ENCODE data around the gene PP2D1. TPM values are rescaled to one million over a fixed set of nuclear protein-coding genes. Genes with fewer than 3 reads are reported as not detected.

The PP2D1 gene
- polyA plus RNA-seq, 1 of the 3 experiments (the other 2 are of a cell fraction): not detected

- Histone ChIP-seq H2AFZ (ENCODE audit: low read depth) (no peak overlapping the region), H4K20me1 (ENCODE audit: insufficient read depth) (no peaks in the 10 kb centered on the region), H3K4me1 (ENCODE audit: control insufficient read depth in 1 of 2, insufficient read depth in 2 of 2, low read depth in 1 of 2, low read length in 1 of 2) (peaks cover 0 to 9% of the 10 kb centered on the region in 2 experiments; a peak in 2 of 4 replicates), H3F3A (replicated peaks; ENCODE audit: insufficient read depth) (no peaks in the 10 kb centered on the region), H3K9me2 (no peaks in the 10 kb centered on the region), H3K9ac (no peak overlapping the region), H3K4me2 (no peak overlapping the region), H3K27ac (ENCODE audit: low read depth in 2 of 2, low read length in 1 of 2) (peak overlapping the region in 1 of 2 experiments; percentile 13; a peak in 1 of 4 replicates), H3K27me3 (ENCODE audit: insufficient read depth) (no peaks in the 10 kb centered on the region), H3K9me3 (no peaks in the 10 kb centered on the region), H3K4me3 (ENCODE audit: low read depth in 2 of 2, low read length in 1 of 2) (no peak overlapping the region), H3K36me3 (replicated peaks in 1 of 2; ENCODE audit: control insufficient read depth in 1 of 2, insufficient read depth in 2 of 2, low read length in 1 of 2) (no peaks in the 10 kb centered on the region), H3K79me2 (ENCODE audit: insufficient read depth) (no peaks in the 10 kb centered on the region)
- DNase-seq: peak; percentile 52
- POLR2A ChIA-PET: interaction anchor here (0.6 kb wide), 1 partner anchor 155 kb away, joined by 3 read pairs; no protein-coding TSS in a partner anchor
- CTCF ChIA-PET: interaction anchor here (1.0 to 2.2 kb wide), 3 partner anchors 12 to 40 kb away, joined by 3 to 4 read pairs (median 3); partner anchors contain the start of gene KAT2B
- WGBS (ENCODE audit: low lambda C conversion rate): 61% methylated on average over 2 of the region's 2 CpGs
- TF ChIP-seq FOSL2 (IDR thresholded peaks at IDR 0.05; ENCODE audit: borderline replicate concordance, low read depth) (no peak), SMC3 (IDR thresholded peaks at IDR 0.05; ENCODE audit: low read depth, low read length) (no peak), TCF12 (IDR thresholded peaks at IDR 0.05) (no peak), RAD21 (IDR thresholded peaks at IDR 0.05; ENCODE audit: low read length) (peak; percentile 28; the same call in 1 of the 2 replicates), FOXJ3 (CRISPR knock-in tag; IDR thresholded peaks at IDR 0.05) (no peak), ELF1 (IDR thresholded peaks at IDR 0.05) (no peak), GATA2 (CRISPR knock-in tag; IDR thresholded peaks at IDR 0.05) (peak; percentile 79), REST (IDR thresholded peaks at IDR 0.05; ENCODE audit: low read depth, low read length) (no peak), MEF2A (IDR thresholded peaks at IDR 0.05; ENCODE audit: borderline replicate concordance, low read depth) (no peak), POLR2AphosphoS5 (IDR thresholded peaks at IDR 0.05; ENCODE audit: low read depth, low read length) (no peak), MXI1 (IDR thresholded peaks at IDR 0.05; ENCODE audit: low read depth, low read length) (peak; percentile 95), IRF3 (IDR thresholded peaks at IDR 0.05; ENCODE audit: low read depth, low read length) (no peak), EP300 (IDR thresholded peaks at IDR 0.05; ENCODE audit: borderline replicate concordance in 1 of 2, low read depth in 1 of 2, low read length in 1 of 2) (peak in 1 of 2 experiments; percentile 62; a peak in 2 of 4 replicates), JUND (IDR thresholded peaks at IDR 0.05) (no peak), TAF1 (IDR thresholded peaks at IDR 0.05; ENCODE audit: borderline replicate concordance, low read depth, low read length) (no peak), RXRA (IDR thresholded peaks at IDR 0.05; ENCODE audit: borderline replicate concordance, low read depth) (no peak), FOXM1 (IDR thresholded peaks at IDR 0.05; ENCODE audit: low read depth) (no peak), USF1 (IDR thresholded peaks at IDR 0.05; ENCODE audit: borderline replicate concordance, low read depth) (no peak), USF2 (IDR thresholded peaks at IDR 0.05; ENCODE audit: borderline replicate concordance, low read depth, low read length) (no peak), ZBTB33 (IDR thresholded peaks at IDR 0.05; ENCODE audit: borderline replicate concordance, low read depth) (no peak), GABPA (IDR thresholded peaks at IDR 0.05; ENCODE audit: low read depth) (no peak), RFX5 (IDR thresholded peaks at IDR 0.05; ENCODE audit: low read length) (no peak), MAX (IDR thresholded peaks at IDR 0.05; ENCODE audit: low read depth) (no peak), RCOR1 (IDR thresholded peaks at IDR 0.05; ENCODE audit: low read length) (peak; percentile 71), YY1 (IDR thresholded peaks at IDR 0.05; ENCODE audit: low read depth) (no peak), EZH2phosphoT487 (IDR thresholded peaks at IDR 0.05; ENCODE audit: borderline replicate concordance, low read depth) (no peak)
Observed at GRCh38 chr3:20022954-20023622, 11.0 kb upstream of the PP2D1 start.
